ENCODE data around the gene FAM120A. TPM values are rescaled to one million over a fixed set of nuclear protein-coding genes. Genes with fewer than 3 reads are reported as not detected.
A peak's percentile ranks its signal among the peaks of the same experiment; 100 is the strongest.

The FAM120A gene
- total and polyA plus RNA-seq, 9 of the 15 experiments (the other 6 are each of a cell fraction or from before 2014, with no cell fraction given), result 8.7 to 71.0 (median 42.2) TPM

- TF ChIP-seq THRB (CRISPR knock-in tag; conservative IDR thresholded peaks at IDR 0.05), result no peak
- TF ChIP-seq CTCF (IDR thresholded peaks at IDR 0.05 in 2 of 3, conservative IDR thresholded peaks at IDR 0.05 in 1 of 3; ENCODE audit: insufficient read depth in 2 of 3, low read depth in 1 of 3, low read length in 3 of 3), result peak in 1 of 3 experiments; percentile 22; a peak in 1 of 6 replicates
- no peak for TF ChIP-seq ETV6 (IDR thresholded peaks at IDR 0.05; ENCODE audit: borderline replicate concordance in 1 of 2, low read depth in 2 of 2, low read length in 1 of 2)
- no peak for TF ChIP-seq ETV6 (CRISPR knock-in tag; IDR thresholded peaks at IDR 0.05; ENCODE audit: borderline replicate concordance)
- no peak for TF ChIP-seq HMG20B (CRISPR knock-in tag; IDR thresholded peaks at IDR 0.05)
- no peak for TF ChIP-seq DNMT1 (IDR thresholded peaks at IDR 0.05)
- peak; percentile 7; the same call in 1 of the 2 replicates for TF ChIP-seq NFIC (IDR thresholded peaks at IDR 0.05)
- TF ChIP-seq PHB2 (IDR thresholded peaks at IDR 0.05; ENCODE audit: low read depth), result no peak
- TF ChIP-seq HMBOX1 (IDR thresholded peaks at IDR 0.05), result no peak
- TF ChIP-seq RHOXF2B (CRISPR knock-in tag; conservative IDR thresholded peaks at IDR 0.05), result no peak
- no peak for TF ChIP-seq TAF7 (tag; IDR thresholded peaks at IDR 0.05)
- no peak for TF ChIP-seq CBFB (CRISPR knock-in tag; IDR thresholded peaks at IDR 0.05)
- no peak for TF ChIP-seq POLR3A (IDR thresholded peaks at IDR 0.05; ENCODE audit: borderline replicate concordance, extremely low read depth, insufficient read depth, insufficient read length)
- no peak for TF ChIP-seq HES1 (IDR thresholded peaks at IDR 0.05; ENCODE audit: low read depth)
- no peak for TF ChIP-seq ZKSCAN8 (CRISPR knock-in tag; IDR thresholded peaks at IDR 0.05)
- TF ChIP-seq MITF (IDR thresholded peaks at IDR 0.05), result no peak
- no peak for TF ChIP-seq POLR2AphosphoS2 (IDR thresholded peaks at IDR 0.05; ENCODE audit: low read length)
- no peak for TF ChIP-seq PREB (CRISPR knock-in tag; IDR thresholded peaks at IDR 0.05)
Observed at GRCh38 chr9:93451849-93452709, 594 bp downstream of the FAM120A start (continued).
